ENCODE measurements around the gene ECM2.

GRCh38 chr9:92520837-92521236, 15.0 kb downstream of the ECM2 start:
- TF ChIP-seq CTCF (IDR thresholded peaks at IDR 0.05) (no peak), POLR2AphosphoS5 (IDR thresholded peaks at IDR 0.05; ENCODE audit: low read depth, low read length) (no peak), TCF7L2 (IDR thresholded peaks at IDR 0.05; ENCODE audit: low read depth, low read length) (no peak)
